CD1c-positive myeloid dendritic cell (primary cell): ENCODE results near the gene OR2T2.
"Not testable (repeated sequence)": the region's sequence is repeated elsewhere in the genome, so short reads cannot be mapped to it uniquely, and the experiment has no call there.

Source experiments
- DNase-seq: peaks from one replicate; pipeline ENCODE4 v3.0.0-alpha.2; 2016; ENCODE audit errors: extremely low spot score

Gene OR2T2

DNA sequence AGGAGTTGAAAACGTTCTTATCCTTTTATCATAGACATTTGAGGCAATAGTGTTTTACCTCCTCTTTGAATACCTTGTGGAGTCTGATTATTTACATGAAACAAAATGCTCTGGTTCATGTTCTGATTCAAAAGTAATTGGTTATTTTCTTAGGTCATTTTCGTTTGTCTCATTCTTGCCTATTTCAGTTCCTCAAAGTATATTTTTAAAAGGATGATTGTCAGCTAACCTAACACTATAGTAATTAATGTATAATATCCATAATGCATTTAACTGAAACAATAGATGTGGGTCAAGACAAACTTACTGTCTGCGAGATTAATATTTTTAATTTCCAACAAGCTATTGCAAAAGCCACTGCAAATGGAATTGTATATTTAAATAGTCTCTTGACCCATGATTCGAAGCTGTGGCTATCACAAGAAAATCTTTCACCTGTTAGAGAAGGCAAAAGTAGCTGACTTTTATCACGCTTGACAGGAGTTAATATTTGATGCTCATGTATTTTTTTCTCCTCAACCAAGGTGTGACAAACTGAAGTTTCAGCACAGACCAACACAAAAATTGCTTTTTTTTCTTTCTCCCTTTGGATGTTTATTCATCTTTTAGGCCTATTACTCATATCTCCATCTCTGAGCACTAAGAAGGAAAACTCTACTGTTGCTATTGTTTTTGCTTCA lies 5.2 kb downstream of the OR2T2 start:
- not testable (repeated sequence) for DNase-seq

GRCh38 chr1:248453619-248454018 lies 8.2 kb downstream of the OR2T2 start:
- not testable (repeated sequence) for DNase-seq

DNA sequence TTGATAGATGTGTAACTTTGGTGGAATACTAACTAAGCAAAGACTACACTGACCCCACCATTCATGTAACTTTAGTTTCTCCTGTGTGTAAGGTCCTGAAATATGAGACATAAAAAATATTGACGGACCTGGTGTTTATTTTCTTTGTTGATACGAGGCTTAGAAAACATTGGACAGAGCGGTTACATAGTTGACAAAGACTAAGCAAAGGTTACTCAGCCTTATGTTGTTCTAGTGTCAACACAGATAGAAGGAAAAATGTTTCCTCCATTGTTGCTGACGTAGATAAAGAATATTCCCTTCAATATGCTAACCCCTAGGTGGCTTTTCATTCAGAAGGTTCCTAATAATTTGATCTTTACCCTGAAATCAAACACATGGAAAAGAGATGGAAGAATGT lies 9.6 kb downstream of the OR2T2 start:
- DNase-seq, result not testable (repeated sequence)

DNA sequence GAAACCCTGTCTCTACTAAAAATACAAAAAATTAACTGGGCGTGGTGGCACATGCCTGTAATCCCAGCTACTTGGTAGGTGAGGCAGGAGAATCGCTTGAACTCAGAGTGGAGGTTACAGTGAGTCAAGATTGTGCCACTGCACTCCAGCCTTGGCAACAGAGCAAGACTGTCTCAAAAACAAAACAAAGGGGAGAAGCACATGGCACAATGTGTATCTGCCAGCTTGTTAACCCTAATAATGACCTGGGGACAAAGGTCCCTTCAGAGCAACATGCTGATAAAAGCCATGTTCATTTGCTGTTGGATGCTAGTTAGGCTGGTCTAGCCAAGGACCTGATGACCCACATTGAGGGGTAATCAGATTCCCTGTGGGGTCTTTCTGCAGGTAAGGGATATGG lies 11.2 kb downstream of the OR2T2 start:
- not testable (repeated sequence) for DNase-seq

DNA sequence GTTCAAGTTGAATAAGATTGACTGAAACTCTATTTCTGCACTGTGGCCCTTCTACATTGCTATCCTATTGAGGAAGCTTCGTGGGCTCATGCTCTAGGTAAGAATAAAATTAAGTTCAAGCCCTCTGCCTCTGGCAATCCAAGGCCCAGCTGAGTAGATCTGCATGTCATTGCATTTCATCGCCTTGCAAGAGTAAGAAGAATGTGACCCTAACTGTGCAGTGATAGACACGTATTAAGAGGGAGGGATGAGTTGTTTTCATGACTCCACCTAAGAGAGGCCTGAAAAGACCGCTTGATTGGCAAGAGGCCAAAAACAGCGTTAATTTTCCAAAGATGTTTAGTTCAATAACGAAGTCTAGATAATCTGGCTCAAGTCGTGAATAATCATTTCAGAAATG lies 13.7 kb downstream of the OR2T2 start:
- not testable (repeated sequence) for DNase-seq

- no peak for DNase-seq
Observed at GRCh38 chr1:248471154-248471553, 25.7 kb downstream of the OR2T2 start.

DNA sequence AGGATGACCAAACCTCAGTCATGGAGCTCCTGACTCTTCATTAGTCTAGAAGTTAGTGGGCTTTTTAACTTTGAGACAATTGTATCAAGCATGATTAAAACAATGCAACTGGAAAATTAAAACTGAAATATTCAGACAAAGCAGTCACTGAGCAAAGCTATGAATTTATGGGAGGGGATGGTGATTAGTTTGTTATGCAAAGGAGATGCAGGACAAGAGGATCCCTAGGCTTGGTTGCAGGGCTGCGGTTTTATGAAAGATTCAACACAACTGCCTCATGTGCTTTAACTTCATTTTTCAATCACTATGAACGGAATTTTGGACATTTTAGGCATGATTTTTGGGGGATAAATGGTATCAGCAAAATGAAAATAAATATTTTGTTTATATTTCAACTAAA lies 26.7 kb downstream of the OR2T2 start:
- DNase-seq, result not testable (repeated sequence)

GRCh38 chr1:248473051-248473450 lies 27.6 kb downstream of the OR2T2 start, which contains the start of gene OR2T3:
Gene OR2T3, plus strand, starts transcription at chr1:248473351. Its CDS starts 0 bp downstream, at chr1:248473351.
- DNase-seq, result not testable (repeated sequence)

DNA sequence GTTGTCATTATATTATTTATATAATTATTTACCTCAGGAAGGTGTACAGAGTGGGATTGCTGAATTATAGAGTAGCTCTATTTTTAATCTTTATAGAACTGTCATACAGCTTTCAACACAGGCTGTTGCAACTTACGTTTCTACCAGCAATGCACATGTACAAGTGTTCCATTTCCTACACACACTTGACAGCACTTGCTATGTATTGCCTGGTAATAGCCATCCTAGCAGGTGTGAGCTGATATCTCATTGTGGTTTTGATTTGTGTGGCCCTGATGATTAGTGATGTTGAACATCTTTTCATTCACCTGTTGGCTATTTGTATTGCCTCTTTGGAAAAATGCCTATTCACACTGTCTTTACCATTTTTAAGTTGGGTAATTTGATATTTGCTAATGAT lies 30.2 kb downstream of the OR2T2 start:
- not testable (repeated sequence) for DNase-seq

DNA sequence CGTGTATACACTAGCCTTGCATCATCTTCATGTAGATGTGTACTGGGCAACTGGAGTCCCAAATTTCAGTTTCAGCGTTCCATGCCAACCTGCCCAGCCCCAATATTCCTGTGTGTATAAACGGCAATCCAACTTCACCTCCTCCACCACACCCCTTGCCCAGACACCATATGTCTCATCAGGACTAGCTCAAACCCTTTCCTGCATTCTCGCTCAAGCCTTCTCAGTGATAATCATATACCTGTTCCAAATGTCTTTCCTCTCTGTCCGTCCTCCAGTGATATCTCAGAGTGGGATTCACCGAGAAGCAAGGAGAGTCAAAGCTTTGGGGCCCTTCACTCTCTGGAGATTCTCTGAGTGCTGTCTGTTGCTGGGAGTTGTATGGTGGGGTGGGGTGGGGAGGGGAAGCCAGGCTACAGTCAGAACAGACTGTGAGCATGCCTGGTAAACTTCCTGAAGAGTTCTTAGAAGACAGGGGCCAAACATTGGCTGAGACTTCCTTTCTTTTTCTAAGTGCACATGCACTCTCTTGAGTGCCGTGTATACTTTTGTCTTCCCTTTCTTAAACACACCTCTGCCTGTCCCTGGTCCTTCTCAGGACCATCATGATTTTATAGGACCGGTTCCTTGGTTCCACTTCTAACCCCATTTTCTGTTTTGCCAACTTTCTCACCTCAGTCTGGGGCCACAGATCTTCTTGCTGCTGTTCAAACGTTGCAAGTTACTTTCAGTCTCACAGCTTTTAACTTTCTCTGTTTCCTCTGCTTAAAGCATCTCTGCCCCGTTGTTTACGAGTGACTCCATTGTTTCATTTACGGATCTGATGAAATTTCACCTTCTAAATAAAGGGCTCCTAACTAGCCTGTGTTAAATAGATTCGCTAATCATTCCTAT lies 36.5 kb downstream of the OR2T2 start:
- DNase-seq, result not testable (repeated sequence)

DNA sequence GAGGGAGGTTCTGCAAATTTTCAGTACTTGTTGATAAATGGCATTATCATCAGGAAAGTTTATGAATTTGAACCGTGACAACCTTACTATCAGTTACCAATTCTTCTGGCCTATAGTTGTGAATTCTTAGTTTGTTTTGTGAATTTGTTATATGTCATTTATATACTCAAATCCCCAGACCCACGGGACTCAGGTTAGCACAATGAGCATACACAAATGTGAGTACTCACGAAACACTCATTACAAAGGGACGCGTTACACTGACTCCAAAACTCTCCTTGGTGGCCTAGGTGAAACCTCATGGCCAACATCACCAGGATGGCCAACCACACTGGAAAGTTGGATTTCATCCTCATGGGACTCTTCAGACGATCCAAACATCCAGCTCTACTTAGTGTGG lies 42.9 kb downstream of the OR2T2 start, which contains the start of gene OR2T5:
Gene OR2T5 (plus strand): TSS at position 301 of the 400 bp plus-strand sequence. CDS start 0 bp downstream, at position 301.
- not testable (repeated sequence) for DNase-seq

DNA sequence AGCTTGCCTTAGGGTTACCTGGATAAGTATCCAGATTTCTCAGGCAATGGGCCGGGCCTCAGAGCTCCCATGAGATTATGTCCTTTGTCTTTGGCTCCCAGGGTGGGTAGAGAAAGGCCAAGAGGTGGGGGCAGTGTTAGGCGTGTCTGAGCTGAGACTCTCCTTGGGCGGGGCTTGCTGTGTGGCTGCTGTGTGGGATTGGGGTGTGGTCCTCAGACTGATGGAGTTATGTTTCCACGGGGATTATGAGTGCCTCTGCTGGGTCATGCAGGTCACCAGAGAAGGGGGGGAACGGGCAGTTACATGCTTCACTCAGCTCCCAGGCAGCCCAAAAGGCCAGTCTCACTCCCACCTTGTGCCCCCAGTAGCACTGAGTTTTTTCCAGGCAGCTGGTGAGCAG lies 51.2 kb downstream of the OR2T2 start:
- not testable (repeated sequence) for DNase-seq

DNA sequence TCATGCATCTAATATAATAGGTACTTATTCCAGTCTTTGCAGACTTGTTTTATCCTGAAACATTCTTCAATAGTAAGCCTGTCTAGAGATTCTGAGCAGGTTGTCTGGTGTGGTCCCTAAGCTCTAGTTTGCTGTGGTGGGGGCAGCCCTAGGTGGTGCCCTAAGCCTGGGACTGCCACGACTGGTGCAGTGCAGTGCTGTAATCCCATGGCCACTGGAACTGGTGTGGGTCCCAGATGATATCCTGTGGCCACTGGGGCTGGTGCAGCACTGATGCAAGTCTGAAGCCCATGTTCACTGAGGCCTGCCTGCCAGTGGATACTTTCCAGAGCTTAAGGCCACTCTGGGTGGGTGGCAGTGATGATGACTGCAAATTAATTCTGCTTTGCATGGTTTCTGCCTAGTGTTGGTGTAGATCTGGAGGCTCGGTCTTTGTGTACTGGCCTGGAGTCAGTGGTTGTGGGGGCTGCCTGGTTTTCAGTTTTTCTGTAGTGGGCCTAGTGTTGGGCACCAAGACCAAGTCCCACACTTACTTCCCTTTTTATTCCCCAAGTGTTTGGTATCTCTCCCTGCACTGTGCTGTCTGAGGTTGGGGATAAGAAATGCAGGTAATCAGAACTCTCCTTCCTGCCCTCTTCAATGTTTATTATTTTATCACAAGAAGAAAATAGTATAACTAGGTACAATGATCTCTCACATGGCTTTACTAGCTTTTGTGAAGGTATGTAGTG lies 55.0 kb downstream of the OR2T2 start:
- DNase-seq, result not testable (repeated sequence)
